GM12878 (cell line): ENCODE results near the gene TCP1. TPM values are rescaled to one million over a fixed set of nuclear protein-coding genes. Genes with fewer than 3 reads are reported as not detected.

Source experiments
- ATAC-seq: fragments of 200-7000 bp; cut with Tn5 transposase; 3 replicates; pipeline ENCODE4 v1.9.1; 2020; ENCODE audit warnings: mild to moderate bottlenecking, moderate library complexity
- BruUV-seq: library from RNA; stranded (reverse); fragments of 400-500 nt; replicated peaks from 2 replicates; lab custom pipeline; 2021; lab: Mats Ljungman, UMichigan
- CTCF ChIA-PET: fragments of 300-600 bp; sonication (Branson Sonifier 250); formaldehyde crosslinking; extraction: SDS; loops from one replicate; lab custom pipeline; 2021; ENCODE audit warnings: inconsistent platforms; lab: Yijun Ruan, JAX
- POLR2A ChIA-PET: fragments of 350-600 bp; formaldehyde crosslinking; extraction: SDS; loops from one replicate; lab custom pipeline; 2021; ENCODE audit warnings: inconsistent platforms; lab: Charles Lee
- RAD21 ChIA-PET: fragments of 300-600 bp; sonication (Branson Sonifier 250); formaldehyde crosslinking; loops from one replicate; lab custom pipeline; 2023; ENCODE audit warnings: antibody characterized with exemption; ENCODE audit not compliant: unreplicated experiment; lab: Charles Lee
- SMC1A ChIA-PET: fragments of 300-600 bp; sonication (Branson Sonifier 250); formaldehyde crosslinking; loops from one replicate; lab custom pipeline; 2023; ENCODE audit not compliant: unreplicated experiment, uncharacterized antibody; lab: Charles Lee
- DNase-seq: peaks from one replicate; pipeline ENCODE4 v3.0.0-alpha.2; 2011; ENCODE audit warnings: low read depth, low spot score
- FAIRE-seq: peaks from 3 replicates; lab custom pipeline; 2011; peaks lifted over from hg19 to GRCh38; lab: Jason Lieb, UNC
- H2AFZ ChIP-seq: 2 replicates; pipeline ENCODE4 v1.6.0; 2011; ENCODE audit warnings: low read depth, low read length, control low read depth; ENCODE audit not compliant: control insufficient read depth
- H3K27ac ChIP-seq: 2 replicates; pipeline ENCODE4 v1.5.1; 2011; ENCODE audit warnings: control low read depth; ENCODE audit not compliant: control insufficient read depth, insufficient read depth
- H3K27me3 ChIP-seq, 2 experiments: replicated peaks in 1 of 2; 2 replicates each; pipeline versions ENCODE4 v1.6.0 to v1.6.1; 2011; ENCODE audit warnings: low read length in 1 of 2; ENCODE audit not compliant: control insufficient read depth in 2 of 2, insufficient read depth in 2 of 2
- H3K36me3 ChIP-seq, 2 experiments: 2 replicates each; pipeline ENCODE4 v1.5.1; 2011; ENCODE audit warnings: low read length in 1 of 2; ENCODE audit not compliant: control insufficient read depth in 2 of 2, insufficient read depth in 2 of 2
- H3K4me1 ChIP-seq: 2 replicates; pipeline ENCODE4 v1.6.1; 2011; ENCODE audit warnings: mild to moderate bottlenecking, low read length, moderate library complexity, mixed read lengths; ENCODE audit not compliant: control insufficient read depth, insufficient read depth
- H3K4me2 ChIP-seq: 2 replicates; pipeline ENCODE4 v1.6.0; 2011; ENCODE audit warnings: control low read depth; ENCODE audit not compliant: control insufficient read depth, insufficient read depth
- H3K4me3 ChIP-seq: fragments of 200-600 bp; sonication (generic); 2 replicates; pipeline ENCODE4 v1.5.1; 2016
- H3K79me2 ChIP-seq: 2 replicates; pipeline ENCODE4 v1.6.0; 2011; ENCODE audit warnings: low read length; ENCODE audit not compliant: control insufficient read depth, insufficient read depth
- H3K9ac ChIP-seq: 2 replicates; pipeline ENCODE4 v1.8.0; 2011; ENCODE audit warnings: low read length, control low read depth, mixed read lengths; ENCODE audit not compliant: control insufficient read depth, insufficient read depth
- H3K9me3 ChIP-seq: replicated peaks from 3 replicates; pipeline ENCODE4 v1.5.1; 2011; ENCODE audit warnings: mild to moderate bottlenecking, low read length; ENCODE audit not compliant: control insufficient read depth, insufficient read depth
- H4K20me1 ChIP-seq: 2 replicates; pipeline ENCODE4 v1.6.0; 2011; ENCODE audit not compliant: control insufficient read depth, insufficient read depth
- BACH1 ChIP-seq: fragments of 450-650 bp; IDR thresholded peaks from 2 replicates; pipeline ENCODE4 v1.6.1; 2017; ENCODE audit warnings: mild to moderate bottlenecking, borderline replicate concordance
- CHD2 ChIP-seq: IDR thresholded peaks from 2 replicates; pipeline ENCODE4 v1.6.1; 2011; ENCODE audit warnings: low read depth, low read length, improper control_type of control experiment, borderline replicate concordance
- LARP7 ChIP-seq: fragments of 450-650 bp; IDR thresholded peaks from 2 replicates; pipeline ENCODE4 v1.6.1; 2017; ENCODE audit warnings: mild to moderate bottlenecking
- MYC ChIP-seq: IDR thresholded peaks from 2 replicates; pipeline ENCODE4 v1.6.1; 2011; ENCODE audit warnings: mild to moderate bottlenecking, low read length, moderate library complexity, inconsistent platforms; ENCODE audit not compliant: insufficient read depth, insufficient replicate concordance, insufficient read length, severe bottlenecking
- NBN ChIP-seq: fragments of 450-650 bp; IDR thresholded peaks from 2 replicates; pipeline ENCODE4 v1.6.1; 2016
- NR2F1 ChIP-seq: fragments of 450-650 bp; conservative IDR thresholded peaks from 2 replicates; pipeline ENCODE4 v1.6.1; 2017; ENCODE audit warnings: mild to moderate bottlenecking
- POU2F2 ChIP-seq: IDR thresholded peaks from 3 replicates; pipeline ENCODE4 v1.6.1; 2011; ENCODE audit warnings: low read depth, mild to moderate bottlenecking, low read length, borderline replicate concordance
- SPI1 ChIP-seq: IDR thresholded peaks from 2 replicates; pipeline ENCODE4 v1.6.1; 2011; ENCODE audit warnings: low read depth, mild to moderate bottlenecking, low read length, moderate library complexity, borderline replicate concordance; ENCODE audit not compliant: insufficient read depth
- SRF ChIP-seq, 2 experiments: IDR thresholded peaks; 2 replicates each; pipeline ENCODE4 v1.6.1; 2011; ENCODE audit warnings: low read depth in 2 of 2, low read length in 2 of 2, mild to moderate bottlenecking in 1 of 2, moderate library complexity in 1 of 2
- WRNIP1 ChIP-seq: IDR thresholded peaks from 2 replicates; pipeline ENCODE4 v1.6.1; 2011; ENCODE audit warnings: low read depth, low read length, improper control_type of control experiment, borderline replicate concordance
- YBX1 ChIP-seq: fragments of 450-650 bp; IDR thresholded peaks from 2 replicates; pipeline ENCODE4 v1.6.1; 2016; ENCODE audit warnings: antibody characterized with exemption
- WGBS: methylation state at CpG from one replicate; pipeline ENCODE4 v1.1.6; 2016; ENCODE audit warnings: low lambda C conversion rate; ENCODE audit not compliant: insufficient replicate concordance, insufficient coverage; ENCODE audit errors: missing lambda C conversion rate; 5-methylcytosine and 5-hydroxymethylcytosine counted together
- in situ Hi-C: fragments of 300-500 bp; cut with MboI; formaldehyde crosslinking; loops from 9 replicates; pipeline ENCODE4 v1.14.3; 2018; ENCODE audit warnings: mixed read lengths
- intact Hi-C: fragments of 100-400 bp; cut with micrococcal nuclease; formaldehyde crosslinking; loops from one replicate; pipeline ENCODE4 v1.14.2; 2022; ENCODE audit not compliant: unreplicated experiment
- polyA plus RNA-seq, 11 experiments: library from polyadenylated mRNA; depleted of rRNA in 4 of 11; unstranded in 6 of 11; stranded (reverse) in 5 of 11; fragments of >200 nt; fragmentation: Nextera tagmentation in 4 of 11; fragmentation: Illumina TruSeq in 1 of 11; extraction: Ambion mirVana in 4 of 11; extraction: Trizol in 1 of 11; gene quantifications; 1 replicate in 1 of 11; 2 replicates in 10 of 11; pipeline versions ENCODE4 v1.2.1 to v1.2.3, GENCODE V29; 2011 to 2016; ENCODE audit warnings: inconsistent platforms in 2 of 11, missing spikeins in 2 of 11, low read depth in 1 of 11
- total RNA-seq, 4 experiments: library from RNA; depleted of rRNA in 3 of 4; stranded (reverse); fragments of >200 nt in 3 of 4; fragmentation: Illumina TruSeq in 1 of 4; extraction: Trizol in 1 of 4; gene quantifications; 2 replicates each; pipeline versions ENCODE4 v1.2.1 to v1.2.3, GENCODE V29; 2013 to 2021
- TF ChIP-seq, protein P1 (sequence below), 3 experiments: IDR thresholded peaks in 2 of 3; conservative IDR thresholded peaks in 1 of 3; 2 replicates each; pipeline ENCODE4 v1.5.1; 2011; ENCODE audit warnings: low read depth in 3 of 3, low read length in 3 of 3, mild to moderate bottlenecking in 3 of 3, control low read depth in 2 of 3, moderate library complexity in 2 of 3, inconsistent platforms in 1 of 3, mixed read lengths in 1 of 3; ENCODE audit not compliant: control insufficient read depth in 2 of 3, insufficient read depth in 1 of 3; ENCODE audit errors: extremely low read depth in 1 of 3
- TF ChIP-seq, protein P2 (sequence below): IDR thresholded peaks from 2 replicates; pipeline ENCODE4 v1.6.1; 2012; ENCODE audit warnings: low read depth, low read length, improper control_type of control experiment

TCP1 gene
- total and polyA plus RNA-seq, 10 of the 15 experiments (the other 5 are each of a cell fraction or from before 2014, with no cell fraction given), result 133 to 457 (median 306) TPM

DNA sequence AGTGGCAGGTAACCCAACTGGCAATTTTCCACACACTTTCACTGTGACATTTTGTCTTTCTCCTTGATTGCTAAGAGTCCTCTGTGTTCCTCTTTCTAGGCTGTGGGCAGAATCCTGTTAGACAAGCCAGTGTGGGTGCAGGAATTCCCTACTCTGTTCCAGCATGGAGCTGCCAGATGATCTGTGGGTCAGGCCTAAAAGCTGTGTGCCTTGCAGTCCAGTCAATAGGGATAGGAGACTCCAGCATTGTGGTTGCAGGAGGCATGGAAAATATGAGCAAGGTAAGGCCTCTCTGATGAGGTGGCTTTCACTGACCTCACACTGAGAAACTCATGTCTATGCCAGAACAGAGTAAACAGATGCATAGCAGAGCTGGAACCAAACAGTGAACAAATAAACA, 22.5 kb downstream of the TCP1 start:
- Histone ChIP-seq H3K4me1 (peaks cover 5% of the 10 kb centered on the region), H3K27ac (no peak overlapping the region), H4K20me1 (no peaks in the 10 kb centered on the region), H2AFZ (no peak overlapping the region), H3K4me3 (no peak overlapping the region), H3K36me3 (peaks cover 2 to 29% of the 10 kb centered on the region in 2 experiments), H3K27me3 (no peaks in the 10 kb centered on the region), H3K9me3 (no peaks in the 10 kb centered on the region), H3K4me2 (no peak overlapping the region), H3K79me2 (peaks cover 15% of the 10 kb centered on the region), H3K9ac (no peak overlapping the region)
- TF ChIP-seq SPI1 (0 out of 2 replicates have a peak, but pooled peaks have one; percentile 9), YBX1 (no peak)
- no peak for DNase-seq
- ChIA-PET RAD21 (no interaction called here), SMC1A (no interaction called here), POLR2A (interaction anchor here (1.0 to 1.4 kb wide), 3 partner anchors 15 to 68 kb away, joined by 3 to 4 read pairs (median 3); partner anchors contain the start of gene WTAP), CTCF (interaction anchor here (1.6 kb wide), 1 partner anchor 20 kb away, joined by 3 read pairs; no protein-coding TSS in a partner anchor)
- no peak for FAIRE-seq
- no TSS peak for BruUV-seq
- intact Hi-C loops (no loop called here), in situ Hi-C loops (no loop called here)
- ATAC-seq, result no peak

DNA sequence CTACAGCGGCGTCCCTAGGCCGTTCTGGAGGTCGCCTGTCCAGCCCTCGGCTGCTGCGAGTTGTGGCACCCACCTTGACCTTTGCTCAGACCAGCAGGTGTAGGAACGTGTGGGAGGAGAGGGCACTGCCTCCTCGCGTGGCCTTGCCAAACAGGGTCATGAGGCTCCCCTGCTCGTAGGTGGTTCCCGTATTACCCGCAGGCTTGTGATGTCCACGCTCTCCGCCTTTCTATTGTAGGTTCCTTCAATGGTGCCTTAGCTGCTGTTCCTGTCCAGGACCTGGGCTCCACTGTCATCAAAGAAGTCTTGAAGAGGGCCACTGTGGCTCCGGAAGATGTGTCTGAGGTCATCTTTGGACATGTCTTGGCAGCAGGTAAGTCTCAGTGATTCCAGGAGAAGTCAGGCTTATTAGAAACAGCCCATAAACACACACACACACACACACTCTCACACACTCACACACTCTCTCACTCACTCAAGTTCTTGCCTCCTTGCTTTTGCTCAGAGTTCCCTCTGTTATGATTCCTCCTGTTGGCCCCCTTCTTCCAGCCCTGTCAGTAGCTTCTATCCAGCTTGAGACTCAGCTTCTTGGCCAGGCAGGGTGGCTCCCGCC, 26.6 kb downstream of the TCP1 start:
- 3% methylated on average over 16 of the region's 16 CpGs for WGBS
- H2AFZ ChIP-seq, result peak overlapping the region; percentile 94
- H4K20me1 ChIP-seq, result no peaks in the 10 kb centered on the region
- peak overlapping the region; percentile 89 for H3K27ac ChIP-seq
- CTCF ChIA-PET, result interaction anchor here (0.7 to 1.7 kb wide), 7 partner anchors 18 to 72 kb away, joined by 3 to 5 read pairs (median 4); partner anchors contain the start of genes TCP1 and WTAP
- BruUV-seq, result no TSS peak
- peak; percentile 49 for FAIRE-seq
- peaks cover 4 to 20% of the 10 kb centered on the region in 2 experiments for H3K36me3 ChIP-seq
- H3K27me3 ChIP-seq, result no peaks in the 10 kb centered on the region
- RAD21 ChIA-PET, result interaction anchor here (0.7 to 1.7 kb wide), 4 partner anchors 27 to 187 kb away, joined by 3 to 5 read pairs (median 4); partner anchors contain the start of genes MRPL18, SOD2, TCP1 and WTAP
- H3K4me2 ChIP-seq, result peak overlapping the region; percentile 88
- intact Hi-C loops, result loop anchor here (1.0 to 2.0 kb wide), 3 partner anchors 27 to 70 kb away; partner anchors contain the start of genes SOD2 and TCP1
- no peak for DNase-seq
- in situ Hi-C loops, result no loop called here
- SMC1A ChIA-PET, result interaction anchor here (0.8 to 3.6 kb wide), 6 partner anchors 20 to 179 kb away, joined by 3 to 18 read pairs (median 4); partner anchors contain the start of genes MRPL18 and TCP1
- H3K4me3 ChIP-seq, result peak overlapping the region; percentile 93
- peaks cover 26% of the 10 kb centered on the region for H3K79me2 ChIP-seq
- POLR2A ChIA-PET, result interaction anchor here (0.7 to 4.8 kb wide), 6 partner anchors 12 to 37 kb away, joined by 3 to 50 read pairs (median 6); partner anchors contain the start of genes MRPL18, TCP1 and WTAP
- H3K9me3 ChIP-seq, result no peaks in the 10 kb centered on the region
- H3K9ac ChIP-seq, result peak overlapping the region; percentile 81
- ATAC-seq, result peak; percentile 52
- H3K4me1 ChIP-seq, result peaks cover 5% of the 10 kb centered on the region
- no peak for TF ChIP-seq POU2F2
- peak; percentile 90 for TF ChIP-seq NR2F1
- 0 out of 2 replicates have a peak, but pooled peaks have one; percentile 17 for TF ChIP-seq WRNIP1
- TF ChIP-seq CHD2, result no peak
- no peak for TF ChIP-seq NBN
- TF ChIP-seq MYC, result no peak
- 0 out of 2 replicates have a peak, but pooled peaks have one; percentile 16 for TF ChIP-seq BACH1
- 0 out of 2 replicates have a peak, but pooled peaks have one; percentile 15 for TF ChIP-seq LARP7
- TF ChIP-seq YBX1, result no peak
- peak in 1 of 2 experiments; percentile 44; a peak in 3 of 4 replicates for TF ChIP-seq SRF (IDR thresholded peaks at IDR 0.05; ENCODE audit: low read depth in 2 of 2, low read length in 2 of 2)
- TF ChIP-seq, protein P1, sequence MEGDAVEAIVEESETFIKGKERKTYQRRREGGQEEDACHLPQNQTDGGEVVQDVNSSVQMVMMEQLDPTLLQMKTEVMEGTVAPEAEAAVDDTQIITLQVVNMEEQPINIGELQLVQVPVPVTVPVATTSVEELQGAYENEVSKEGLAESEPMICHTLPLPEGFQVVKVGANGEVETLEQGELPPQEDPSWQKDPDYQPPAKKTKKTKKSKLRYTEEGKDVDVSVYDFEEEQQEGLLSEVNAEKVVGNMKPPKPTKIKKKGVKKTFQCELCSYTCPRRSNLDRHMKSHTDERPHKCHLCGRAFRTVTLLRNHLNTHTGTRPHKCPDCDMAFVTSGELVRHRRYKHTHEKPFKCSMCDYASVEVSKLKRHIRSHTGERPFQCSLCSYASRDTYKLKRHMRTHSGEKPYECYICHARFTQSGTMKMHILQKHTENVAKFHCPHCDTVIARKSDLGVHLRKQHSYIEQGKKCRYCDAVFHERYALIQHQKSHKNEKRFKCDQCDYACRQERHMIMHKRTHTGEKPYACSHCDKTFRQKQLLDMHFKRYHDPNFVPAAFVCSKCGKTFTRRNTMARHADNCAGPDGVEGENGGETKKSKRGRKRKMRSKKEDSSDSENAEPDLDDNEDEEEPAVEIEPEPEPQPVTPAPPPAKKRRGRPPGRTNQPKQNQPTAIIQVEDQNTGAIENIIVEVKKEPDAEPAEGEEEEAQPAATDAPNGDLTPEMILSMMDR (IDR thresholded peaks at IDR 0.05 in 2 of 3, conservative IDR thresholded peaks at IDR 0.05 in 1 of 3; ENCODE audit: control insufficient read depth in 2 of 3, extremely low read depth in 1 of 3, insufficient read depth in 1 of 3, low read depth in 3 of 3, low read length in 3 of 3), result 0 out of 6 replicates have a peak, but pooled peaks of 1 of the 3 experiments have one; percentile 1
- TF ChIP-seq, protein P2, sequence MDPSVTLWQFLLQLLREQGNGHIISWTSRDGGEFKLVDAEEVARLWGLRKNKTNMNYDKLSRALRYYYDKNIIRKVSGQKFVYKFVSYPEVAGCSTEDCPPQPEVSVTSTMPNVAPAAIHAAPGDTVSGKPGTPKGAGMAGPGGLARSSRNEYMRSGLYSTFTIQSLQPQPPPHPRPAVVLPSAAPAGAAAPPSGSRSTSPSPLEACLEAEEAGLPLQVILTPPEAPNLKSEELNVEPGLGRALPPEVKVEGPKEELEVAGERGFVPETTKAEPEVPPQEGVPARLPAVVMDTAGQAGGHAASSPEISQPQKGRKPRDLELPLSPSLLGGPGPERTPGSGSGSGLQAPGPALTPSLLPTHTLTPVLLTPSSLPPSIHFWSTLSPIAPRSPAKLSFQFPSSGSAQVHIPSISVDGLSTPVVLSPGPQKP, result no peak
